DMS153 (cell line): Measurements from ENCODE around the gene ZNF235.
"Not testable (repeated sequence)": the region's sequence is repeated elsewhere in the genome, so short reads cannot be mapped to it uniquely, and the experiment has no call there.

ENCODE experiments used
- DNase-seq: peaks from one replicate; lab custom pipeline; 2025; lab: John Stamatoyannopoulos, UW

The ZNF235 gene

GRCh38 chr19:44304659-44305193 is at the start of gene ZNF235:
ZNF235 (minus strand) TSS chr19:44305025; CDS start chr19:44303404, 1,621 bp downstream.
- peak; percentile 89 for DNase-seq

GRCh38 chr19:44346556-44346955 is 41.7 kb upstream of the ZNF235 start:
- no peak for DNase-seq

GRCh38 chr19:44345959-44346358 is 41.1 kb upstream of the ZNF235 start:
- no peak for DNase-seq

- DNase-seq, result no peak
These were observed 39.4 kb upstream of the ZNF235 start for GRCh38 chr19:44344255-44344654.

- DNase-seq, result no peak
These were observed 37.0 kb upstream of the ZNF235 start for GRCh38 chr19:44341794-44342193.

GRCh38 chr19:44334639-44335038 is 29.8 kb upstream of the ZNF235 start:
- not testable (repeated sequence) for DNase-seq

- DNase-seq, result no peak
These were observed 27.3 kb upstream of the ZNF235 start for GRCh38 chr19:44332145-44332544.

- DNase-seq, result no peak
These were observed 11.1 kb upstream of the ZNF235 start for GRCh38 chr19:44315883-44316282.

- no peak for DNase-seq
These were observed 8.4 kb upstream of the ZNF235 start for GRCh38 chr19:44313231-44313630.

- DNase-seq, result no peak
These were observed 3.2 kb upstream of the ZNF235 start for GRCh38 chr19:44308011-44308410.

- DNase-seq, result no peak
These were observed 1.5 kb upstream of the ZNF235 start for GRCh38 chr19:44306283-44306682.

- no peak for DNase-seq
These were observed 632 bp upstream of the ZNF235 start for GRCh38 chr19:44305457-44305856.

- DNase-seq, result no peak
These were observed 753 bp downstream of the ZNF235 start for GRCh38 chr19:44303976-44304568.

GRCh38 chr19:44303320-44303719 is 1.5 kb downstream of the ZNF235 start:
- no peak for DNase-seq

GRCh38 chr19:44284968-44285367 is 19.9 kb downstream of the ZNF235 start:
- no peak for DNase-seq

GRCh38 chr19:44282846-44283245 is 22.0 kb downstream of the ZNF235 start:
- DNase-seq, result no peak

- no peak for DNase-seq
These were observed 23.9 kb downstream of the ZNF235 start for GRCh38 chr19:44280916-44281315.

GRCh38 chr19:44278181-44278690 is 26.6 kb downstream of the ZNF235 start:
- no peak for DNase-seq

- no peak for DNase-seq
These were observed 27.5 kb downstream of the ZNF235 start for GRCh38 chr19:44277331-44277730.

GRCh38 chr19:44260695-44261446 is 44.0 kb downstream of the ZNF235 start:
- DNase-seq, result no peak

- DNase-seq, result no peak
These were observed 44.5 kb downstream of the ZNF235 start for GRCh38 chr19:44260343-44260681.

GRCh38 chr19:44258835-44259413 is 45.9 kb downstream of the ZNF235 start:
- no peak for DNase-seq

- no peak for DNase-seq
These were observed 46.7 kb downstream of the ZNF235 start for GRCh38 chr19:44258136-44258535.
